ENCODE data around the gene VPS11. TPM values are rescaled to one million over a fixed set of nuclear protein-coding genes. Genes with fewer than 3 reads are reported as not detected.

Gene VPS11
- polyA plus RNA-seq, 2 of the 4 experiments (the other 2 are of a cell fraction), result 4.6 to 12.0 TPM

DNA sequence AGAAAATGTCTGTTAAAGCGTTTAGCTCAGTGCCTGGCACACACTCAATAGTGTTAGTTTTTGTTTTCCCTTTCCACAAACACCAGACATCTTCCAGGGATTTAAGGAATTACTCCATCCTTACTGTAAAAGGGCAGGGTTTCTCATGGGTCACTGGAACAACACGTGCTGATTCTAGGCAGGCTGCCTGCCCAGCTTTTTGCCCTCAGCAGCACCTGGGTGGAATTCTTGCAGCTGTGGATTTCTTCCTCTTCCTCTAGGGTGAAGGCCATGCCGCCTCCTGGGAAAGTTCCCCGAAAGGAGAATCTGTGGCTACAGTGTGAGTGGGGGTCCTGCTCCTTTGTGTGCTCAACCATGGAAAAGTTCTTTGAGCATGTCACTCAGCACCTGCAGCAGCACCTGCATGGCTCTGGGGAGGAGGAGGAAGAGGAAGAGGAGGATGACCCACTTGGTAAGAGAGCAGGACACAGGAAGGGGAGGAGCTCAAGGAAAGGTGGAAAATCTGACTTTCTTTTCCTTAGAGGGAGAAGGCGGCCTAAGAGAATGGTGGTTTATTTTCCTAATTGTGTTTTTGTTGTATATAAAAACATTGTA is 59.2 kb downstream of the VPS11 start:
- 76% methylated on average over 5 of the region's 5 CpGs for WGBS (ENCODE audit: missing lambda C conversion rate)
- no peak for FAIRE-seq
- no peak for DNase-seq (ENCODE audit: low read depth in 1 of 2, low spot score in 1 of 2)
- CTCF ChIA-PET, result interaction anchor here (0.6 to 1.1 kb wide), 3 partner anchors 8 to 71 kb away, joined by 3 to 7 read pairs (median 3); no protein-coding TSS in a partner anchor
- no peaks in the 10 kb centered on the region for H3K9me3 ChIP-seq
- H3K4me2 ChIP-seq, result no peak overlapping the region
- no peak overlapping the region for H3K4me3 ChIP-seq
- no peak for ATAC-seq
- peaks cover 5% of the 10 kb centered on the region; the same call in 1 of the 3 replicates for H3K4me1 ChIP-seq
- POLR2A ChIA-PET, result no interaction called here
- TF ChIP-seq FOSL2 (IDR thresholded peaks at IDR 0.05), result no peak
- no peak for TF ChIP-seq FOSL2 (CRISPR knock-in tag; IDR thresholded peaks at IDR 0.05)
- TF ChIP-seq, protein P1, sequence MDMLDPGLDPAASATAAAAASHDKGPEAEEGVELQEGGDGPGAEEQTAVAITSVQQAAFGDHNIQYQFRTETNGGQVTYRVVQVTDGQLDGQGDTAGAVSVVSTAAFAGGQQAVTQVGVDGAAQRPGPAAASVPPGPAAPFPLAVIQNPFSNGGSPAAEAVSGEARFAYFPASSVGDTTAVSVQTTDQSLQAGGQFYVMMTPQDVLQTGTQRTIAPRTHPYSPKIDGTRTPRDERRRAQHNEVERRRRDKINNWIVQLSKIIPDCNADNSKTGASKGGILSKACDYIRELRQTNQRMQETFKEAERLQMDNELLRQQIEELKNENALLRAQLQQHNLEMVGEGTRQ (IDR thresholded peaks at IDR 0.05), result no peak
- TF ChIP-seq GATA3 (IDR thresholded peaks at IDR 0.05; ENCODE audit: borderline replicate concordance), result no peak
- TF ChIP-seq JUN (IDR thresholded peaks at IDR 0.05), result no peak
- TF ChIP-seq POLR2AphosphoS2 (conservative IDR thresholded peaks at IDR 0.05; ENCODE audit: low read length), result no peak
- no peak overlapping the region for H3K27ac ChIP-seq

GRCh38 chr11:119130662-119131061 is 63.0 kb downstream of the VPS11 start:
- H3K4me2 ChIP-seq, result no peak overlapping the region
- CTCF ChIA-PET, result interaction anchor here (1.1 kb wide), 1 partner anchor 12 kb away, joined by 3 read pairs; no protein-coding TSS in a partner anchor

More at GRCh38 chr11:119130662-119131061, 63.0 kb downstream of the VPS11 start:
- Histone ChIP-seq H3K4me3 (no peak overlapping the region), H3K4me1 (no peaks in the 10 kb centered on the region), H3K9me3 (no peaks in the 10 kb centered on the region), H3K27ac (no peak overlapping the region)
- POLR2A ChIA-PET, result no interaction called here
- DNase-seq (ENCODE audit: low read depth in 1 of 2, low spot score in 1 of 2) (no peak), ATAC-seq (no peak), FAIRE-seq (no peak)
- WGBS (ENCODE audit: missing lambda C conversion rate), result 100% methylated on average over 3 of the region's 3 CpGs
- TF ChIP-seq MYC (IDR thresholded peaks at IDR 0.05; ENCODE audit: borderline replicate concordance, low read length) (no peak), FOXS1 (CRISPR knock-in tag; IDR thresholded peaks at IDR 0.05) (no peak), ZFP36 (IDR thresholded peaks at IDR 0.05; ENCODE audit: borderline replicate concordance, partially characterized antibody) (no peak), CHD2 (IDR thresholded peaks at IDR 0.05; ENCODE audit: low read length, partially characterized antibody) (no peak), PHF8 (IDR thresholded peaks at IDR 0.05; ENCODE audit: borderline replicate concordance, low read depth) (no peak), SMC3 (IDR thresholded peaks at IDR 0.05) (no peak), NR3C1 (IDR thresholded peaks at IDR 0.05) (no peak), CHD4 (IDR thresholded peaks at IDR 0.05; ENCODE audit: borderline replicate concordance) (no peak), SREBF2 (IDR thresholded peaks at IDR 0.05) (no peak), HEYL (CRISPR knock-in tag; IDR thresholded peaks at IDR 0.05) (no peak), JUN (IDR thresholded peaks at IDR 0.05) (no peak)
- TF ChIP-seq, protein P2, sequence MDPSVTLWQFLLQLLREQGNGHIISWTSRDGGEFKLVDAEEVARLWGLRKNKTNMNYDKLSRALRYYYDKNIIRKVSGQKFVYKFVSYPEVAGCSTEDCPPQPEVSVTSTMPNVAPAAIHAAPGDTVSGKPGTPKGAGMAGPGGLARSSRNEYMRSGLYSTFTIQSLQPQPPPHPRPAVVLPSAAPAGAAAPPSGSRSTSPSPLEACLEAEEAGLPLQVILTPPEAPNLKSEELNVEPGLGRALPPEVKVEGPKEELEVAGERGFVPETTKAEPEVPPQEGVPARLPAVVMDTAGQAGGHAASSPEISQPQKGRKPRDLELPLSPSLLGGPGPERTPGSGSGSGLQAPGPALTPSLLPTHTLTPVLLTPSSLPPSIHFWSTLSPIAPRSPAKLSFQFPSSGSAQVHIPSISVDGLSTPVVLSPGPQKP (IDR thresholded peaks at IDR 0.05; ENCODE audit: low read depth, low read length), result no peak

Other genes starting within 250 kb of the VPS11 start
- gene CXCR5, start 183.9 kb upstream of the VPS11 start, polyA plus RNA-seq (2011; rRNA removed), result not detected in 2 replicates
- 0.04 to 0.05 TPM (median 0.04 TPM) in 3 replicates for gene CXCR5, start 183.9 kb upstream of the VPS11 start, polyA plus RNA-seq (2017; fragmentation: RNase III; extraction: RNeasy Plus Mini Kit Qiagen cat#74134 plus additional on column Dnase treatment)
- gene BCL9L, start 141.9 kb upstream of the VPS11 start, polyA plus RNA-seq (2011; rRNA removed), result 7.0 and 8.8 TPM in 2 replicates
- gene BCL9L, start 141.9 kb upstream of the VPS11 start, polyA plus RNA-seq (2017; fragmentation: RNase III; extraction: RNeasy Plus Mini Kit Qiagen cat#74134 plus additional on column Dnase treatment), result 51.8 to 53.2 TPM (median 52.0 TPM) in 3 replicates
- gene UPK2, start 111.5 kb upstream of the VPS11 start, polyA plus RNA-seq (2011; rRNA removed), result 0.20 and 0.37 TPM in 2 replicates
- 0.41 to 0.92 TPM (median 0.50 TPM) in 3 replicates for gene UPK2, start 111.5 kb upstream of the VPS11 start, polyA plus RNA-seq (2017; fragmentation: RNase III; extraction: RNeasy Plus Mini Kit Qiagen cat#74134 plus additional on column Dnase treatment)
- gene FOXR1, start 96.1 kb upstream of the VPS11 start, polyA plus RNA-seq (2011; rRNA removed), result not detected in 2 replicates
- gene FOXR1, start 96.1 kb upstream of the VPS11 start, polyA plus RNA-seq (2017; fragmentation: RNase III; extraction: RNeasy Plus Mini Kit Qiagen cat#74134 plus additional on column Dnase treatment), result not detected in 3 replicates
- gene CENATAC, start 69.7 kb upstream of the VPS11 start, polyA plus RNA-seq (2011; rRNA removed), result 14.8 and 20.2 TPM in 2 replicates
- gene CENATAC, start 69.7 kb upstream of the VPS11 start, polyA plus RNA-seq (2017; fragmentation: RNase III; extraction: RNeasy Plus Mini Kit Qiagen cat#74134 plus additional on column Dnase treatment), result 11.1 to 14.8 TPM (median 12.4 TPM) in 3 replicates
- gene RPS25, start 49.5 kb upstream of the VPS11 start, polyA plus RNA-seq (2011; rRNA removed), result 644 and 844 TPM in 2 replicates
- gene RPS25, start 49.5 kb upstream of the VPS11 start, polyA plus RNA-seq (2017; fragmentation: RNase III; extraction: RNeasy Plus Mini Kit Qiagen cat#74134 plus additional on column Dnase treatment), result 1,476 to 1,567 TPM (median 1,517 TPM) in 3 replicates
- 77.7 and 90.0 TPM in 2 replicates for gene TRAPPC4, start 49.1 kb upstream of the VPS11 start, polyA plus RNA-seq (2011; rRNA removed)
- gene TRAPPC4, start 49.1 kb upstream of the VPS11 start, polyA plus RNA-seq (2017; fragmentation: RNase III; extraction: RNeasy Plus Mini Kit Qiagen cat#74134 plus additional on column Dnase treatment), result 61.7 to 72.8 TPM (median 71.6 TPM) in 3 replicates
- 21.2 and 22.8 TPM in 2 replicates for gene SLC37A4, start 36.9 kb upstream of the VPS11 start, polyA plus RNA-seq (2011; rRNA removed)
- 12.7 to 15.5 TPM (median 14.0 TPM) in 3 replicates for gene SLC37A4, start 36.9 kb upstream of the VPS11 start, polyA plus RNA-seq (2017; fragmentation: RNase III; extraction: RNeasy Plus Mini Kit Qiagen cat#74134 plus additional on column Dnase treatment)
- gene HYOU1, start 10.6 kb upstream of the VPS11 start, polyA plus RNA-seq (2011; rRNA removed), result 83.1 and 116 TPM in 2 replicates
- 38.0 to 44.8 TPM (median 42.1 TPM) in 3 replicates for gene HYOU1, start 10.6 kb upstream of the VPS11 start, polyA plus RNA-seq (2017; fragmentation: RNase III; extraction: RNeasy Plus Mini Kit Qiagen cat#74134 plus additional on column Dnase treatment)
- gene HMBS, start 17.1 kb downstream of the VPS11 start, polyA plus RNA-seq (2011; rRNA removed), result 62.2 and 77.6 TPM in 2 replicates
- 48.8 to 51.7 TPM (median 49.1 TPM) in 3 replicates for gene HMBS, start 17.1 kb downstream of the VPS11 start, polyA plus RNA-seq (2017; fragmentation: RNase III; extraction: RNeasy Plus Mini Kit Qiagen cat#74134 plus additional on column Dnase treatment)
- gene DPAGT1, start 34.0 kb downstream of the VPS11 start, polyA plus RNA-seq (2011; rRNA removed), result 81.4 and 86.9 TPM in 2 replicates
- gene DPAGT1, start 34.0 kb downstream of the VPS11 start, polyA plus RNA-seq (2017; fragmentation: RNase III; extraction: RNeasy Plus Mini Kit Qiagen cat#74134 plus additional on column Dnase treatment), result 42.1 to 47.6 TPM (median 43.7 TPM) in 3 replicates
- 2.4 and 3.5 TPM in 2 replicates for gene C2CD2L, start 39.5 kb downstream of the VPS11 start, polyA plus RNA-seq (2011; rRNA removed)
- 4.1 to 4.8 TPM (median 4.2 TPM) in 3 replicates for gene C2CD2L, start 39.5 kb downstream of the VPS11 start, polyA plus RNA-seq (2017; fragmentation: RNase III; extraction: RNeasy Plus Mini Kit Qiagen cat#74134 plus additional on column Dnase treatment)
- gene HINFP, start 53.8 kb downstream of the VPS11 start, polyA plus RNA-seq (2011; rRNA removed), result 13.0 and 16.3 TPM in 2 replicates
- gene HINFP, start 53.8 kb downstream of the VPS11 start, polyA plus RNA-seq (2017; fragmentation: RNase III; extraction: RNeasy Plus Mini Kit Qiagen cat#74134 plus additional on column Dnase treatment), result 10.0 to 11.7 TPM (median 10.3 TPM) in 3 replicates
- 0.10 and 0.25 TPM in 2 replicates for gene ABCG4, start 81.2 kb downstream of the VPS11 start, polyA plus RNA-seq (2011; rRNA removed)
- gene ABCG4, start 81.2 kb downstream of the VPS11 start, polyA plus RNA-seq (2017; fragmentation: RNase III; extraction: RNeasy Plus Mini Kit Qiagen cat#74134 plus additional on column Dnase treatment), result 0.33 to 0.44 TPM (median 0.35 TPM) in 3 replicates
- 8.4 and 10.4 TPM in 2 replicates for gene NLRX1, start 100.9 kb downstream of the VPS11 start, polyA plus RNA-seq (2011; rRNA removed)
- 7.4 to 9.2 TPM (median 8.5 TPM) in 3 replicates for gene NLRX1, start 100.9 kb downstream of the VPS11 start, polyA plus RNA-seq (2017; fragmentation: RNase III; extraction: RNeasy Plus Mini Kit Qiagen cat#74134 plus additional on column Dnase treatment)
- 0.80 and 1.5 TPM in 2 replicates for gene NHERF4, start 117.7 kb downstream of the VPS11 start, polyA plus RNA-seq (2011; rRNA removed)
- gene NHERF4, start 117.7 kb downstream of the VPS11 start, polyA plus RNA-seq (2017; fragmentation: RNase III; extraction: RNeasy Plus Mini Kit Qiagen cat#74134 plus additional on column Dnase treatment), result 0.42 to 0.78 TPM (median 0.62 TPM) in 3 replicates
- gene CBL, start 138.5 kb downstream of the VPS11 start, polyA plus RNA-seq (2011; rRNA removed), result 14.1 and 14.9 TPM in 2 replicates
- gene CBL, start 138.5 kb downstream of the VPS11 start, polyA plus RNA-seq (2017; fragmentation: RNase III; extraction: RNeasy Plus Mini Kit Qiagen cat#74134 plus additional on column Dnase treatment), result 5.9 to 6.3 TPM (median 6.0 TPM) in 3 replicates
- 5.4 and 5.5 TPM in 2 replicates for gene MCAM, start 249.3 kb downstream of the VPS11 start, polyA plus RNA-seq (2011; rRNA removed)
- gene MCAM, start 249.3 kb downstream of the VPS11 start, polyA plus RNA-seq (2017; fragmentation: RNase III; extraction: RNeasy Plus Mini Kit Qiagen cat#74134 plus additional on column Dnase treatment), result 14.9 to 18.1 TPM (median 15.9 TPM) in 3 replicates